Vagina (tissue), 2 donors: ENCODE results near the gene WNT16.

Experiments
- CTCF ChIP-seq, 3 experiments: fragments of 450-650 bp in 2 of 3; fragments of 200-600 bp in 1 of 3; sonication (generic) in 1 of 3; IDR thresholded peaks; one replicate each; pipeline ENCODE4 v1.5.1; 2017 to 2019; ENCODE audit warnings: antibody characterized with exemption in 3 of 3, mild to moderate bottlenecking in 2 of 3, moderate library complexity in 2 of 3
- POLR2A ChIP-seq, 2 donors: fragments of 450-650 bp; IDR thresholded peaks; one replicate each; pipeline ENCODE4 v1.6.1; 2017; ENCODE audit warnings: antibody characterized with exemption in 2 of 2, mild to moderate bottlenecking in 2 of 2, moderate library complexity in 2 of 2
- POLR2AphosphoS5 ChIP-seq, 2 donors: sonication (generic); formaldehyde crosslinking; IDR thresholded peaks; one replicate each; pipeline ENCODE4 v1.9.0; 2017; ENCODE audit warnings: antibody characterized with exemption in 2 of 2, mild to moderate bottlenecking in 2 of 2, low read depth in 1 of 2; ENCODE audit not compliant: insufficient read depth in 1 of 2

- TF ChIP-seq POLR2A (IDR thresholded peaks at IDR 0.05) (no peak), CTCF (IDR thresholded peaks at IDR 0.05) (no peak), POLR2AphosphoS5 (IDR thresholded peaks at IDR 0.05; ENCODE audit: insufficient read depth in 1 of 2, low read depth in 1 of 2) (no peak)
These were observed 27.9 kb upstream of the WNT16 start for GRCh38 chr7:121300685-121301420.
